Endothelial cell of umbilical vein (primary cell): Measurements from ENCODE around the gene OGDH. TPM values are rescaled to one million over a fixed set of nuclear protein-coding genes. Genes with fewer than 3 reads are reported as not detected.

Source experiments
- BruUV-seq: library from RNA; stranded (reverse); fragments of 400-500 nt; replicated peaks from 2 replicates; lab custom pipeline; 2021; lab: Mats Ljungman, UMichigan
- CTCF ChIA-PET: fragments of 300-600, 350-600 bp; sonication (Branson Sonifier 250); formaldehyde crosslinking; loops from one replicate; lab custom pipeline; 2021; ENCODE audit warnings: antibody characterized with exemption, inconsistent platforms; lab: Charles Lee
- POLR2A ChIA-PET: fragments of 300-600, 350-600 bp; sonication (Branson Sonifier 250); formaldehyde crosslinking; loops from one replicate; lab custom pipeline; 2021; ENCODE audit warnings: antibody characterized with exemption, inconsistent platforms; lab: Charles Lee
- DNase-seq: peaks from one replicate; pipeline ENCODE4 v3.0.0-alpha.2; 2011; ENCODE audit warnings: low read depth, low spot score
- FAIRE-seq: peaks from 2 replicates; lab custom pipeline; 2011; peaks lifted over from hg19 to GRCh38; lab: Jason Lieb, UNC
- H2AFZ ChIP-seq: 2 replicates; pipeline ENCODE4 v1.6.0; 2012; ENCODE audit warnings: low read depth, low read length, control low read depth, inconsistent platforms
- H3K27ac ChIP-seq: 2 replicates; pipeline ENCODE4 v1.5.1; 2011; ENCODE audit warnings: low read depth, mild to moderate bottlenecking, control low read depth, low read length, moderate library complexity; ENCODE audit not compliant: insufficient read depth
- H3K27me3 ChIP-seq, 2 experiments: 2 replicates each; pipeline versions ENCODE4 v1.6.0 to v1.6.1; 2011; ENCODE audit warnings: low read length in 2 of 2, mixed read lengths in 1 of 2; ENCODE audit not compliant: control insufficient read depth in 2 of 2, insufficient read depth in 2 of 2
- H3K36me3 ChIP-seq, 2 experiments: 2 replicates in 1 of 2; 3 replicates in 1 of 2; pipeline ENCODE4 v1.5.1; 2011; ENCODE audit warnings: low read length in 2 of 2, mild to moderate bottlenecking in 1 of 2, moderate library complexity in 1 of 2; ENCODE audit not compliant: control insufficient read depth in 2 of 2, insufficient read depth in 2 of 2; ENCODE audit errors: extremely low read depth in 1 of 2
- H3K4me1 ChIP-seq: 3 replicates; pipeline ENCODE4 v1.5.1; 2011; ENCODE audit warnings: mild to moderate bottlenecking, low read length; ENCODE audit not compliant: control insufficient read depth, insufficient read depth; ENCODE audit errors: extremely low read depth
- H3K4me2 ChIP-seq: 2 replicates; pipeline ENCODE4 v1.6.1; 2011; ENCODE audit warnings: low read length, control low read depth, mixed read lengths; ENCODE audit not compliant: insufficient read depth
- H3K4me3 ChIP-seq, 3 experiments: fragments of 200-600 bp in 1 of 3; sonication (generic), shearing (Covaris generic) in 1 of 3; replicated peaks in 1 of 3; 2 replicates each; pipeline ENCODE4 v1.5.1; 2011 to 2016; ENCODE audit warnings: control low read depth in 3 of 3, low read length in 3 of 3, mild to moderate bottlenecking in 2 of 3, inconsistent platforms in 1 of 3, low read depth in 1 of 3, moderate library complexity in 1 of 3; ENCODE audit not compliant: insufficient read depth in 1 of 3
- H3K79me2 ChIP-seq: 2 replicates; pipeline ENCODE4 v1.6.0; 2012; ENCODE audit warnings: low read length, inconsistent platforms; ENCODE audit not compliant: control insufficient read depth, insufficient read depth
- H3K9ac ChIP-seq: replicated peaks from 2 replicates; pipeline ENCODE3; 2011; ENCODE audit warnings: low read length, control low read depth; ENCODE audit not compliant: insufficient read depth; ENCODE audit errors: extremely low read depth
- H3K9me1 ChIP-seq: replicated peaks from 3 replicates; pipeline ENCODE4 v1.6.0; 2011; ENCODE audit warnings: mild to moderate bottlenecking, low read length; ENCODE audit not compliant: control insufficient read depth, insufficient read depth; ENCODE audit errors: extremely low read depth
- H3K9me3 ChIP-seq: replicated peaks from 2 replicates; pipeline ENCODE4 v1.5.1; 2012; ENCODE audit warnings: low read length, inconsistent platforms; ENCODE audit not compliant: control insufficient read depth, insufficient read depth
- H4K20me1 ChIP-seq: replicated peaks from 2 replicates; pipeline ENCODE3; 2011; ENCODE audit warnings: mild to moderate bottlenecking, low read length; ENCODE audit not compliant: control insufficient read depth, insufficient read depth; ENCODE audit errors: extremely low read depth
- CTCF ChIP-seq, 2 donors: IDR thresholded peaks; 1 replicate in 1 of 2; 2 replicates in 1 of 2; pipeline ENCODE4 v1.5.1; 2011; ENCODE audit warnings: low read length in 2 of 2, mild to moderate bottlenecking in 2 of 2, moderate library complexity in 2 of 2, control low read depth in 1 of 2, inconsistent platforms in 1 of 2, low read depth in 1 of 2; ENCODE audit not compliant: insufficient read depth in 1 of 2; ENCODE audit errors: extremely low read depth in 1 of 2
- EZH2 ChIP-seq: IDR thresholded peaks from 2 replicates; pipeline ENCODE4 v1.6.1; 2012; ENCODE audit warnings: borderline replicate concordance, low read depth, mild to moderate bottlenecking, moderate library complexity, low read length, inconsistent platforms; ENCODE audit not compliant: severe bottlenecking
- FOS ChIP-seq: IDR thresholded peaks from 2 replicates; pipeline ENCODE4 v1.6.1; 2011; ENCODE audit warnings: mild to moderate bottlenecking, low read length, moderate library complexity, borderline replicate concordance; ENCODE audit not compliant: insufficient read depth
- GATA2 ChIP-seq: IDR thresholded peaks from 2 replicates; pipeline ENCODE4 v1.7.0; 2011; ENCODE audit warnings: low read depth, mild to moderate bottlenecking, moderate library complexity, mixed read lengths, low read length; ENCODE audit not compliant: insufficient read length, insufficient read depth
- JUN ChIP-seq: IDR thresholded peaks from 2 replicates; pipeline ENCODE4 v1.6.1; 2011; ENCODE audit warnings: borderline replicate concordance, low read depth; ENCODE audit not compliant: insufficient read length, insufficient read depth
- MAX ChIP-seq: IDR thresholded peaks from 2 replicates; pipeline ENCODE4 v1.6.1; 2011; ENCODE audit not compliant: insufficient read depth, insufficient read length
- MYC ChIP-seq: IDR thresholded peaks from one replicate; pipeline ENCODE4 v1.6.1; 2011; ENCODE audit warnings: mild to moderate bottlenecking, low read depth, low read length
- POLR2A ChIP-seq: IDR thresholded peaks from 2 replicates; pipeline ENCODE4 v1.6.1; 2012; ENCODE audit warnings: low read depth, mild to moderate bottlenecking, control low read depth, low read length
- POLR2AphosphoS5 ChIP-seq: IDR thresholded peaks from 2 replicates; pipeline ENCODE4 v1.6.1; 2012; ENCODE audit warnings: low read depth, mild to moderate bottlenecking, control low read depth, low read length, moderate library complexity; ENCODE audit not compliant: insufficient read depth
- dilution Hi-C: fragments of 300-500 bp; cut with MboI; formaldehyde crosslinking; loops from one replicate; pipeline ENCODE4 v1.15.0; 2019; ENCODE audit warnings: low sequenced_read_pairs; ENCODE audit not compliant: extremely low pct_ligation_motif_present
- intact Hi-C: fragments of 100-400 bp; cut with micrococcal nuclease; formaldehyde crosslinking; loops from one replicate; pipeline ENCODE4 v1.10.0; 2022
- polyA plus RNA-seq, 4 experiments: library from polyadenylated mRNA; depleted of rRNA in 3 of 4; stranded (reverse) in 3 of 4; unstranded in 1 of 4; fragments of >200 nt; gene quantifications; 2 replicates each; pipeline versions ENCODE4 v1.2.1 to v1.2.3, GENCODE V29; 2011 to 2012; ENCODE audit warnings: missing spikeins in 1 of 4
- total RNA-seq: library from RNA; stranded (reverse); gene quantifications from 2 replicates; pipeline ENCODE4 v1.2.3, GENCODE V29; 2021

The OGDH gene
- total and polyA plus RNA-seq, 2 donors (not counting 3 experiments of a cell fraction or from before 2014, with no cell fraction given) = 88.9 to 92.9 TPM

- Histone ChIP-seq H3K4me3 (no peak overlapping the region), H3K9ac (no peak overlapping the region), H2AFZ (no peak overlapping the region), H3K27ac (no peak overlapping the region), H3K4me1 (peaks cover 5% of the 10 kb centered on the region), H3K9me3 (no peaks in the 10 kb centered on the region), H3K4me2 (no peak overlapping the region), H3K9me1 (no peaks in the 10 kb centered on the region), H3K27me3 (no peaks in the 10 kb centered on the region), H3K79me2 (peaks cover 87% of the 10 kb centered on the region), H3K36me3 (no peaks in the 10 kb centered on the region), H4K20me1 (no peaks in the 10 kb centered on the region)
- FAIRE-seq (no peak), DNase-seq (peak; percentile 40)
- dilution Hi-C loops (no loop called here), intact Hi-C loops (no loop called here)
- BruUV-seq = no TSS peak
- POLR2A ChIA-PET = no interaction called here
- no peak for TF ChIP-seq POLR2AphosphoS5
- TF ChIP-seq MYC = no peak
- TF ChIP-seq POLR2A = no peak
- TF ChIP-seq EZH2 = no peak
- CTCF ChIA-PET = no interaction called here
Measured at GRCh38 chr7:44615149-44615611, 8.8 kb downstream of the OGDH start.

GRCh38 chr7:44615793-44616192, 9.4 kb downstream of the OGDH start:
- H3K79me2 ChIP-seq = peaks cover 87% of the 10 kb centered on the region
- H3K4me2 ChIP-seq = no peak overlapping the region
- no peak overlapping the region for H2AFZ ChIP-seq
- H3K36me3 ChIP-seq = no peaks in the 10 kb centered on the region
- H3K9me3 ChIP-seq = no peaks in the 10 kb centered on the region
- FAIRE-seq (no peak), DNase-seq (no peak)
- no peak overlapping the region for H3K27ac ChIP-seq
- H4K20me1 ChIP-seq = no peaks in the 10 kb centered on the region
- no peak overlapping the region for H3K9ac ChIP-seq
- H3K4me1 ChIP-seq = peaks cover 5% of the 10 kb centered on the region
- TF ChIP-seq MAX (no peak), MYC (no peak), FOS (no peak), JUN (no peak), GATA2 (no peak), POLR2AphosphoS5 (no peak), CTCF (IDR thresholded peaks at IDR 0.05; ENCODE audit: extremely low read depth in 1 of 2, insufficient read depth in 1 of 2, low read depth in 1 of 2, low read length in 2 of 2) (no peak), EZH2 (no peak), POLR2A (no peak)
- dilution Hi-C loops (no loop called here), intact Hi-C loops (no loop called here)
- CTCF ChIA-PET = no interaction called here
- H3K27me3 ChIP-seq = no peaks in the 10 kb centered on the region
- no peaks in the 10 kb centered on the region for H3K9me1 ChIP-seq
- no peak overlapping the region for H3K4me3 ChIP-seq
- BruUV-seq = no TSS peak
- POLR2A ChIA-PET = no interaction called here
